B cell (primary cell): Measurements from ENCODE around the gene WDR5B. TPM values are rescaled to one million over a fixed set of nuclear protein-coding genes. Genes with fewer than 3 reads are reported as not detected.

Source experiments
- ATAC-seq: fragments of 200-7000 bp; cut with Tn5 transposase; one replicate; pipeline ENCODE4 v1.10.0; 2021; ENCODE audit warnings: low read depth, mild to moderate bottlenecking, moderate number of reproducible peaks, moderate library complexity
- CTCF ChIA-PET: fragments of 350-600 bp; sonication (Branson Sonifier 250); formaldehyde crosslinking; loops from one replicate; lab custom pipeline; 2021; ENCODE audit warnings: antibody characterized with exemption, inconsistent platforms; lab: Charles Lee
- POLR2A ChIA-PET: fragments of 350-600 bp; sonication (Branson Sonifier 250); formaldehyde crosslinking; loops from one replicate; lab custom pipeline; 2021; ENCODE audit warnings: antibody characterized with exemption; lab: Charles Lee
- DNase-seq: peaks from one replicate; pipeline ENCODE4 v3.0.0; 2013
- H2AFZ ChIP-seq: 2 replicates; pipeline ENCODE4 v1.6.1; 2012; ENCODE audit warnings: mild to moderate bottlenecking, low read depth, low read length; ENCODE audit not compliant: insufficient read depth, poor library complexity, severe bottlenecking
- H3K27ac ChIP-seq, 2 donors: 1 replicate in 1 of 2; 2 replicates in 1 of 2; pipeline ENCODE4 v1.5.1; 2012 to 2013; ENCODE audit warnings: low read length in 2 of 2, mild to moderate bottlenecking in 2 of 2, moderate library complexity in 1 of 2
- H3K27me3 ChIP-seq, 4 experiments: fragments of 200-600 bp in 1 of 4; sonication (generic) in 1 of 4; replicated peaks in 1 of 4; 1 replicate in 2 of 4; 2 replicates in 2 of 4; pipeline versions ENCODE4 v1.6.1 to v1.7.0; 2013 to 2016; ENCODE audit warnings: low read length in 3 of 4, mild to moderate bottlenecking in 2 of 4, mixed read lengths in 1 of 4, moderate library complexity in 1 of 4; ENCODE audit not compliant: insufficient read depth in 4 of 4, control insufficient read depth in 3 of 4; ENCODE audit errors: control extremely low read depth in 1 of 4
- H3K36me3 ChIP-seq, 2 experiments: replicated peaks in 1 of 2; 1 replicate in 1 of 2; 2 replicates in 1 of 2; pipeline versions ENCODE4 v1.6.1 to v1.7.1; 2013; ENCODE audit warnings: low read length in 1 of 2; ENCODE audit not compliant: insufficient read depth in 2 of 2, control insufficient read depth in 1 of 2; ENCODE audit errors: control extremely low read depth in 1 of 2, extremely low read depth in 1 of 2
- H3K4me1 ChIP-seq, 2 donors: fragments of 200-600 bp in 1 of 2; sonication (generic) in 1 of 2; 1 replicate in 1 of 2; 2 replicates in 1 of 2; pipeline versions ENCODE4 v1.5.1 to v1.6.1; 2013 to 2017; ENCODE audit warnings: low read length in 2 of 2; ENCODE audit not compliant: control insufficient read depth in 2 of 2, insufficient read depth in 2 of 2
- H3K4me2 ChIP-seq: replicated peaks from 2 replicates; pipeline ENCODE3; 2012; ENCODE audit warnings: mild to moderate bottlenecking, low read depth, low read length; ENCODE audit not compliant: poor library complexity, severe bottlenecking
- H3K4me3 ChIP-seq, 5 experiments: fragments of 200-600 bp in 1 of 5; sonication (generic) in 1 of 5; 1 replicate in 3 of 5; 2 replicates in 2 of 5; pipeline versions ENCODE4 v1.5.1 to v1.7.0; 2011 to 2016; ENCODE audit warnings: low read length in 4 of 5, mild to moderate bottlenecking in 4 of 5, low read depth in 2 of 5, control low read depth in 1 of 5, moderate library complexity in 1 of 5; ENCODE audit not compliant: insufficient read depth in 1 of 5; ENCODE audit errors: control extremely low read depth in 1 of 5, extremely low read depth in 1 of 5
- H3K79me2 ChIP-seq: fragments of 200-600 bp; sonication (generic); one replicate; pipeline ENCODE4 v1.6.0; 2016; ENCODE audit warnings: low read length; ENCODE audit not compliant: control insufficient read depth, insufficient read depth
- H3K9ac ChIP-seq: fragments of 200-600 bp; sonication (generic); 2 replicates; pipeline ENCODE4 v1.6.1; 2017; ENCODE audit warnings: mild to moderate bottlenecking, low read length, moderate library complexity
- H3K9me3 ChIP-seq, 3 donors: one replicate each; pipeline versions ENCODE4 v1.6.1 to v1.7.1; 2013; ENCODE audit warnings: low read length in 2 of 3; ENCODE audit not compliant: control insufficient read depth in 2 of 3, insufficient read depth in 1 of 3; ENCODE audit errors: control extremely low read depth in 1 of 3
- H4K20me1 ChIP-seq: 2 replicates; pipeline ENCODE4 v1.6.0; 2012; ENCODE audit warnings: mild to moderate bottlenecking, low read length; ENCODE audit not compliant: insufficient read depth, control insufficient read depth, poor library complexity, severe bottlenecking
- H3K27ac Mint-ChIP-seq: one replicate; pipeline ENCODE4 v1.8.0; 2021; ENCODE audit warnings: mixed read lengths
- H3K27me3 Mint-ChIP-seq: one replicate; pipeline ENCODE4 v1.8.0; 2021; ENCODE audit warnings: mixed read lengths
- H3K4me1 Mint-ChIP-seq: one replicate; pipeline ENCODE4 v1.8.0; 2021; ENCODE audit warnings: mixed read lengths
- H3K4me3 Mint-ChIP-seq: one replicate; pipeline ENCODE4 v1.8.0; 2021; ENCODE audit warnings: mixed read lengths
- H3K9me3 Mint-ChIP-seq: one replicate; pipeline ENCODE4 v1.8.0; 2022; ENCODE audit warnings: mixed read lengths; ENCODE audit not compliant: insufficient read depth
- EZH2 ChIP-seq: IDR thresholded peaks from 2 replicates; pipeline ENCODE4 v1.6.1; 2012; ENCODE audit warnings: borderline replicate concordance, low read depth, mild to moderate bottlenecking, moderate library complexity, low read length; ENCODE audit not compliant: insufficient read depth, poor library complexity, severe bottlenecking
- WGBS: methylation state at CpG from one replicate; pipeline ENCODE4 v1.1.5; 2013; ENCODE audit warnings: missing lambda C conversion rate; ENCODE audit not compliant: insufficient coverage; 5-methylcytosine and 5-hydroxymethylcytosine counted together
- intact Hi-C: fragments of 100-400 bp; cut with micrococcal nuclease; formaldehyde crosslinking; loops from one replicate; pipeline ENCODE4 v1.10.0; 2022
- polyA plus RNA-seq: library from polyadenylated mRNA; depleted of rRNA; stranded (reverse); fragments of >200 nt; gene quantifications from 2 replicates; pipeline ENCODE4 v1.2.3, GENCODE V29; 2012
- total RNA-seq, 2 donors: library from RNA; stranded (reverse); fragments of 120-200 nt in 1 of 2; gene quantifications; 1 replicate in 1 of 2; 2 replicates in 1 of 2; pipeline versions ENCODE4 v1.2.3 to v1.2.4, GENCODE V29; 2013 to 2022
- TF ChIP-seq, protein P1 (sequence below): fragments of 200-600 bp; IDR thresholded peaks from one replicate; pipeline ENCODE4 v1.8.0; 2022; ENCODE audit warnings: antibody characterized with exemption, mild to moderate bottlenecking

The WDR5B gene
- total and polyA plus RNA-seq, 2 donors (not counting 1 experiment from before 2014, with no cell fraction given): 3.5 to 11.6 TPM

DNA sequence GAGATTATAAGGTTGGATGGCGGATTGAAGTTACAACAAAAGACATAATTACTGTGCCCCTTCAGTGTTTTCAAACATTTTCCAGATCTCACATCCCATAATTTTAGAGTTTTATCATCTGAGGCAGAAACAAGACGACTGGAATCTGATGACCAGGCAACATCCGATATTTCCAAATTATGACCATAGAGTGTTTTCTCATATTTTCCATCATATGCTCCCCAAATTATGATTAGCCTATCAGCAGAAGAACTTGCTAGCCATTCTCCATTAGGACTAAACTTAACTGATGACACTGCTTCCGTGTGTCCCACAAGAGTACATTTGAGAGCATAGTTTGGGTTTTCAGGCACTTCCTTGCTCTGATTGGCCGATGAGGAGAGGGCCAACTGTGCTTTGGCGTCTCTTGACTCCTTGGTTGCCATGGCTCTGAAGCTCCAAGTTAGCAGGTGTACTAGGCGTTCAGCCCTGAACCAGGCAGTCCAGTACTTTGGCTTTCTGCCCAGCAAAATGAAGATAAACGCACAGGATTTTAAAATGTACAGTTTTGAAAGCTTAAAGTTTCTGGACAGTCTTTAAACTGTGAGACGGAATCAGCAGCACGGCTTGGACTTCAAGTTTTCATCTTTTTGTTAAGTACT is 638 bp downstream of the WDR5B start:
- Histone ChIP-seq H3K9ac (peak overlapping the region; percentile 93), H3K79me2 (peaks cover 71% of the 10 kb centered on the region), H3K4me1 (peaks cover 20 to 34% of the 10 kb centered on the region in 2 donors), H3K27ac (peak overlapping the region; percentile 87 to 97), H3K9me3 (no peaks in the 10 kb centered on the region), H3K27me3 (no peaks in the 10 kb centered on the region), H3K4me2 (peak overlapping the region; percentile 72), H2AFZ (peak overlapping the region; percentile 73), H3K4me3 (peak overlapping the region; percentile 74 to 98 (median 83)), H3K36me3 (peaks cover 2 to 16% of the 10 kb centered on the region in 2 experiments), H4K20me1 (no peaks in the 10 kb centered on the region)
- Mint-ChIP-seq H3K4me1 (peaks cover 58% of the 10 kb centered on the region), H3K4me3 (peak overlapping the region; percentile 100), H3K27me3 (no peaks in the 10 kb centered on the region), H3K27ac (peak overlapping the region; percentile 100), H3K9me3 (no peaks in the 10 kb centered on the region)
- intact Hi-C loops: loop anchor here (5.0 kb wide), 1 partner anchor 787 kb away; the partner anchor contains the start of gene SEC22A
- peak; percentile 70 for DNase-seq
- WGBS: 30% methylated on average over 10 of the region's 10 CpGs
- ChIA-PET CTCF (interaction anchor here (0.6 to 3.1 kb wide), 7 partner anchors 9 to 314 kb away, joined by 3 to 20 read pairs (median 4); partner anchors contain the start of genes FAM162A and MIX23), POLR2A (interaction anchor here (2.2 kb wide), 1 partner anchor 31 kb away, joined by 25 read pairs; the partner anchor contains the start of genes FAM162A and MIX23)
- ATAC-seq: peak; percentile 10
- TF ChIP-seq EZH2: no peak
- TF ChIP-seq, protein P1, sequence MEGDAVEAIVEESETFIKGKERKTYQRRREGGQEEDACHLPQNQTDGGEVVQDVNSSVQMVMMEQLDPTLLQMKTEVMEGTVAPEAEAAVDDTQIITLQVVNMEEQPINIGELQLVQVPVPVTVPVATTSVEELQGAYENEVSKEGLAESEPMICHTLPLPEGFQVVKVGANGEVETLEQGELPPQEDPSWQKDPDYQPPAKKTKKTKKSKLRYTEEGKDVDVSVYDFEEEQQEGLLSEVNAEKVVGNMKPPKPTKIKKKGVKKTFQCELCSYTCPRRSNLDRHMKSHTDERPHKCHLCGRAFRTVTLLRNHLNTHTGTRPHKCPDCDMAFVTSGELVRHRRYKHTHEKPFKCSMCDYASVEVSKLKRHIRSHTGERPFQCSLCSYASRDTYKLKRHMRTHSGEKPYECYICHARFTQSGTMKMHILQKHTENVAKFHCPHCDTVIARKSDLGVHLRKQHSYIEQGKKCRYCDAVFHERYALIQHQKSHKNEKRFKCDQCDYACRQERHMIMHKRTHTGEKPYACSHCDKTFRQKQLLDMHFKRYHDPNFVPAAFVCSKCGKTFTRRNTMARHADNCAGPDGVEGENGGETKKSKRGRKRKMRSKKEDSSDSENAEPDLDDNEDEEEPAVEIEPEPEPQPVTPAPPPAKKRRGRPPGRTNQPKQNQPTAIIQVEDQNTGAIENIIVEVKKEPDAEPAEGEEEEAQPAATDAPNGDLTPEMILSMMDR: no peak

- WGBS: no CpG with 5 or more reads among the region's 3 CpGs
- no peak overlapping the region for H2AFZ ChIP-seq
- H3K9ac ChIP-seq: no peak overlapping the region
- H3K4me1 ChIP-seq: peaks cover 29 to 42% of the 10 kb centered on the region in 2 donors
- peaks cover 74% of the 10 kb centered on the region for H3K79me2 ChIP-seq
- H3K27me3 ChIP-seq: no peaks in the 10 kb centered on the region
- H3K9me3 ChIP-seq: no peaks in the 10 kb centered on the region
- H3K27ac Mint-ChIP-seq: peak overlapping the region; percentile 100
- no peak for ATAC-seq
- peak overlapping the region; percentile 100 for H3K4me3 Mint-ChIP-seq
- H3K27me3 Mint-ChIP-seq: no peaks in the 10 kb centered on the region
- H3K9me3 Mint-ChIP-seq: no peaks in the 10 kb centered on the region
- H3K36me3 ChIP-seq: peaks cover 2 to 16% of the 10 kb centered on the region in 2 experiments
- intact Hi-C loops: no loop called here
- TF ChIP-seq, protein P1: no peak
- no peak for DNase-seq
- ChIA-PET CTCF (no interaction called here), POLR2A (no interaction called here)
- peak overlapping the region in 1 of 2 donors; percentile 97 for H3K27ac ChIP-seq
- H3K4me1 Mint-ChIP-seq: peaks cover 61% of the 10 kb centered on the region
- no peak overlapping the region for H3K4me3 ChIP-seq
- H4K20me1 ChIP-seq: no peaks in the 10 kb centered on the region
- H3K4me2 ChIP-seq: peak overlapping the region; percentile 72
These were observed 1.5 kb downstream of the WDR5B start for GRCh38 chr3:122414391-122414790.
